Jurkat, Clone E6-1 (cell line): ENCODE results near the gene MFN1. TPM values are rescaled to one million over a fixed set of nuclear protein-coding genes. Genes with fewer than 3 reads are reported as not detected.
"Not testable (repeated sequence)": the region's sequence is repeated elsewhere in the genome, so short reads cannot be mapped to it uniquely, and the experiment has no call there.

Experiments used
- DNase-seq: peaks from one replicate; pipeline ENCODE4 v3.0.0-alpha.2; 2011; ENCODE audit warnings: low read depth, low spot score
- H3K4me3 ChIP-seq: 2 replicates; pipeline ENCODE4 v1.5.1; 2011; ENCODE audit warnings: mild to moderate bottlenecking, low read length, control low read depth, moderate library complexity
- polyA plus RNA-seq: library from polyadenylated mRNA; unstranded; fragments of >200 nt; gene quantifications from one replicate; pipeline ENCODE4 v1.2.1, GENCODE V29; 2012; ENCODE audit warnings: missing spikeins; ENCODE audit not compliant: insufficient read length, insufficient read depth

The MFN1 gene
- 24.4 TPM for polyA plus RNA-seq

GRCh38 chr3:179347345-179348194, at the start of gene MFN1:
Gene MFN1, plus strand, starts transcription at chr3:179347709. Its CDS starts 1,143 bp downstream, at chr3:179348852.
- H3K4me3 ChIP-seq: peak within 1 kb of the TSS; percentile 76

GRCh38 chr3:179297971-179298725, 49.4 kb upstream of the MFN1 start:
- no peak overlapping the region for H3K4me3 ChIP-seq
- no peak for DNase-seq

More at GRCh38 chr3:179347345-179348194, at the start of gene MFN1:
- peak; percentile 89 for DNase-seq

- DNase-seq: no peak
- H3K4me3 ChIP-seq: no peak overlapping the region
Measured at GRCh38 chr3:179299316-179299715, 48.2 kb upstream of the MFN1 start.

GRCh38 chr3:179299999-179300613, 47.4 kb upstream of the MFN1 start:
- DNase-seq: no peak
- H3K4me3 ChIP-seq: no peak overlapping the region

- H3K4me3 ChIP-seq: no peak overlapping the region
- no peak for DNase-seq
Measured at GRCh38 chr3:179301645-179302044, 45.9 kb upstream of the MFN1 start.

- DNase-seq: no peak
Measured at GRCh38 chr3:179302111-179302510, 45.4 kb upstream of the MFN1 start.

GRCh38 chr3:179304605-179305004, 42.9 kb upstream of the MFN1 start:
- H3K4me3 ChIP-seq: no peak overlapping the region
- no peak for DNase-seq

More at GRCh38 chr3:179302111-179302510, 45.4 kb upstream of the MFN1 start:
- H3K4me3 ChIP-seq: no peak overlapping the region

- not testable (repeated sequence) for DNase-seq, H3K4me3 ChIP-seq
Measured at GRCh38 chr3:179307362-179307761, 40.1 kb upstream of the MFN1 start.

GRCh38 chr3:179308001-179308400, 39.5 kb upstream of the MFN1 start:
- H3K4me3 ChIP-seq: no peak overlapping the region
- DNase-seq: no peak

GRCh38 chr3:179309225-179310078, 38.1 kb upstream of the MFN1 start:
- DNase-seq: no peak
- no peak overlapping the region for H3K4me3 ChIP-seq

GRCh38 chr3:179318876-179319275, 28.6 kb upstream of the MFN1 start:
- no peak overlapping the region for H3K4me3 ChIP-seq
- DNase-seq: no peak

- H3K4me3 ChIP-seq: peak overlapping the region; percentile 62
- peak; percentile 35 for DNase-seq
Measured at GRCh38 chr3:179321668-179322285, 25.7 kb upstream of the MFN1 start.

- DNase-seq: peak; percentile 78
Measured at GRCh38 chr3:179322286-179323196, 25.0 kb upstream of the MFN1 start, which contains the start of gene ZNF639. Gene ZNF639, plus strand, starts transcription at chr3:179323031. Its CDS starts 5,263 bp downstream, at chr3:179328294.

GRCh38 chr3:179323197-179324110, 24.1 kb upstream of the MFN1 start:
- DNase-seq: peak; percentile 37
- H3K4me3 ChIP-seq: peak overlapping the region; percentile 62

More at GRCh38 chr3:179322286-179323196, 25.0 kb upstream of the MFN1 start, which contains the start of gene ZNF639:
- H3K4me3 ChIP-seq: peak within 1 kb of the TSS; percentile 62

- DNase-seq: peak; percentile 9
Measured at GRCh38 chr3:179324270-179324754, 23.2 kb upstream of the MFN1 start.

GRCh38 chr3:179330438-179330837, 17.1 kb upstream of the MFN1 start:
- no peak overlapping the region for H3K4me3 ChIP-seq
- DNase-seq: no peak

More at GRCh38 chr3:179324270-179324754, 23.2 kb upstream of the MFN1 start:
- H3K4me3 ChIP-seq: peak overlapping the region; percentile 62
